ENCODE data around the gene ZAR1L. TPM values are rescaled to one million over a fixed set of nuclear protein-coding genes. Genes with fewer than 3 reads are reported as not detected.
A peak's percentile ranks its signal among the peaks of the same experiment; 100 is the strongest.
"Not testable (repeated sequence)": the region's sequence is repeated elsewhere in the genome, so short reads cannot be mapped to it uniquely, and the experiment has no call there.

ZAR1L gene, protein sequence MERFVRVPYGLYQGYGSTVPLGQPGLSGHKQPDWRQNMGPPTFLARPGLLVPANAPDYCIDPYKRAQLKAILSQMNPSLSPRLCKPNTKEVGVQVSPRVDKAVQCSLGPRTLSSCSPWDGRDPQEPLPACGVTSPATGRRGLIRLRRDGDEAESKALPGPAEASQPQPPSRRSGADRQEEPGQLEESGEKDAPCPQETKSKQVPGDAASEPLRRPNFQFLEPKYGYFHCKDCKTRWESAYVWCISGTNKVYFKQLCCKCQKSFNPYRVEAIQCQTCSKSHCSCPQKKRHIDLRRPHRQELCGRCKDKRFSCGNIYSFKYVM
- not detected for total RNA-seq

DNA sequence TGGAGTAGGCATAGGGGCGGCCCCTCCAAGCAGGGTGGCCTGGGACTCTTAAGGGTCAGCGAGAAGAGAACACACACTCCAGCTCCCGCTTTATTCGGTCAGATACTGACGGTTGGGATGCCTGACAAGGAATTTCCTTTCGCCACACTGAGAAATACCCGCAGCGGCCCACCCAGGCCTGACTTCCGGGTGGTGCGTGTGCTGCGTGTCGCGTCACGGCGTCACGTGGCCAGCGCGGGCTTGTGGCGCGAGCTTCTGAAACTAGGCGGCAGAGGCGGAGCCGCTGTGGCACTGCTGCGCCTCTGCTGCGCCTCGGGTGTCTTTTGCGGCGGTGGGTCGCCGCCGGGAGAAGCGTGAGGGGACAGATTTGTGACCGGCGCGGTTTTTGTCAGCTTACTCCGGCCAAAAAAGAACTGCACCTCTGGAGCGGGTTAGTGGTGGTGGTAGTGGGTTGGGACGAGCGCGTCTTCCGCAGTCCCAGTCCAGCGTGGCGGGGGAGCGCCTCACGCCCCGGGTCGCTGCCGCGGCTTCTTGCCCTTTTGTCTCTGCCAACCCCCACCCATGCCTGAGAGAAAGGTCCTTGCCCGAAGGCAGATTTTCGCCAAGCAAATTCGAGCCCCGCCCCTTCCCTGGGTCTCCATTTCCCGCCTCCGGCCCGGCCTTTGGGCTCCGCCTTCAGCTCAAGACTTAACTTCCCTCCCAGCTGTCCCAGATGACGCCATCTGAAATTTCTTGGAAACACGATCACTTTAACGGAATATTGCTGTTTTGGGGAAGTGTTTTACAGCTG lies at the start of gene ZAR1L, which contains the start of gene BRCA2:
ZAR1L (minus strand) TSS at position 126 of the 790 bp plus-strand sequence. CDS start 3,438 bp downstream, outside the sequence.
BRCA2 (plus strand) TSS at position 271 of the 790 bp plus-strand sequence. CDS start 953 bp downstream, outside the sequence.
- TF ChIP-seq POLR2A (IDR thresholded peaks at IDR 0.05): peak in 3 of 4 donors; percentile 61 to 93 (median 75)
- TF ChIP-seq EP300 (IDR thresholded peaks at IDR 0.05): peak in 1 of 4 donors; percentile 5
- TF ChIP-seq POLR2AphosphoS5 (IDR thresholded peaks at IDR 0.05): peak; percentile 91 to 93
- TF ChIP-seq, protein P1, sequence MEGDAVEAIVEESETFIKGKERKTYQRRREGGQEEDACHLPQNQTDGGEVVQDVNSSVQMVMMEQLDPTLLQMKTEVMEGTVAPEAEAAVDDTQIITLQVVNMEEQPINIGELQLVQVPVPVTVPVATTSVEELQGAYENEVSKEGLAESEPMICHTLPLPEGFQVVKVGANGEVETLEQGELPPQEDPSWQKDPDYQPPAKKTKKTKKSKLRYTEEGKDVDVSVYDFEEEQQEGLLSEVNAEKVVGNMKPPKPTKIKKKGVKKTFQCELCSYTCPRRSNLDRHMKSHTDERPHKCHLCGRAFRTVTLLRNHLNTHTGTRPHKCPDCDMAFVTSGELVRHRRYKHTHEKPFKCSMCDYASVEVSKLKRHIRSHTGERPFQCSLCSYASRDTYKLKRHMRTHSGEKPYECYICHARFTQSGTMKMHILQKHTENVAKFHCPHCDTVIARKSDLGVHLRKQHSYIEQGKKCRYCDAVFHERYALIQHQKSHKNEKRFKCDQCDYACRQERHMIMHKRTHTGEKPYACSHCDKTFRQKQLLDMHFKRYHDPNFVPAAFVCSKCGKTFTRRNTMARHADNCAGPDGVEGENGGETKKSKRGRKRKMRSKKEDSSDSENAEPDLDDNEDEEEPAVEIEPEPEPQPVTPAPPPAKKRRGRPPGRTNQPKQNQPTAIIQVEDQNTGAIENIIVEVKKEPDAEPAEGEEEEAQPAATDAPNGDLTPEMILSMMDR (IDR thresholded peaks at IDR 0.05): peak in 2 of 6 experiments; percentile 9 to 31
- Histone ChIP-seq H3K4me1 (peaks cover 0 to 12% (median 4%) of the 10 kb centered on the region in 4 donors), H3K36me3 (no peaks in the 10 kb centered on the region), H3K4me3 (peak within 1 kb of the TSS; percentile 46 to 80 (median 73)), H3K9me3 (no peaks in the 10 kb centered on the region), H3K27me3 (no peaks in the 10 kb centered on the region), H3K27ac (peak within 1 kb of the TSS; percentile 93 to 99 (median 96))
- DNase-seq (peak; percentile 93 to 98), ATAC-seq (ENCODE audit: low FRiP score in 2 of 2) (peak; percentile 97 to 98)
- WGBS, 2 donors: 0 to 1% methylated on average over 31 to 39 of the region's 60 CpGs

DNA sequence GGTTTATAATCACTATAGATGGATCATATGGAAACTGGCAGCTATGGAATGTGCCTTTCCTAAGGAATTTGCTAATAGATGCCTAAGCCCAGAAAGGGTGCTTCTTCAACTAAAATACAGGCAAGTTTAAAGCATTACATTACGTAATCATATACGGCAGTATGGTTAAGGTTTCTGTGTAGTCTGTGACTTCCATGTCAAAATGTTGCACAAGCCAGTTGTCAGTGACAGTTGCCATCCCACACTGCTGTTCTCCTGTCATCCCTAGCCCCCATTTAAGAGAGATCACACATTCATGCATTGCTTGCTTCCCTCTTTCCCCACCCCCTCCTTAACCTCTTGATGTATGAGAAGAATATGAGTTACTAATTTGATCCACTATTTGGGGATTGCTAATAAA lies 47.4 kb upstream of the ZAR1L start:
- H3K27ac ChIP-seq: no peak overlapping the region
- DNase-seq (no peak), ATAC-seq (ENCODE audit: low FRiP score in 2 of 2) (no peak)
- H3K27me3 ChIP-seq: no peaks in the 10 kb centered on the region
- H3K9me3 ChIP-seq: no peaks in the 10 kb centered on the region
- 63 to 82% methylated on average over 2 of the region's 2 CpGs for WGBS, 2 donors
- H3K4me1 ChIP-seq: no peaks in the 10 kb centered on the region
- TF ChIP-seq POLR2A (IDR thresholded peaks at IDR 0.05) (no peak), POLR2AphosphoS5 (IDR thresholded peaks at IDR 0.05) (no peak)
- TF ChIP-seq, protein P1 (IDR thresholded peaks at IDR 0.05): no peak
- H3K4me3 ChIP-seq: no peak overlapping the region
- no peaks in the 10 kb centered on the region for H3K36me3 ChIP-seq

DNA sequence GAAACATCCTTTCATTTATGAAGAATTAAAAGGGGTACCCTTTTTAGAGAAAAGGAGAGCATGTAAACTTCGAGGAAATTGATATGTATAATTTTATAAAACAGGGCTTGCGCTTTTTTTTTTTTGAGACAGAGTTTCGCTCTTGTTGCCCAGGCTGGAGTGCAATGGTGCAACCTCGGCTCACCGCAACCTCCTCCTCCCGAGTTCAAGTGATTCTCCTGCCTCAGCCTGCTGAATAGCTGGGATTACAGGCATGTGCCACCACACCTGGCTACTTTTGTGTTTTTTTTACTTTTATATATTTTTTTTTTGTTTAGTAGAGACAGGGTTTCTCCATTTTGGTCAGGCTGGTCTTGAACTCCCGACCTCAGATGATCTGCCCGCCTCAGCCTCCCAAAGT lies 40.8 kb upstream of the ZAR1L start:
- ATAC-seq (ENCODE audit: low FRiP score in 2 of 2); H3K9me3 ChIP-seq; H3K27me3 ChIP-seq; H3K4me3 ChIP-seq; H3K36me3 ChIP-seq; H3K4me1 ChIP-seq; H3K27ac ChIP-seq: not testable (repeated sequence)
- DNase-seq: peak in 1 of 2 donors; percentile 41
- WGBS, 2 donors: 73 to 86% methylated on average over 8 of the region's 8 CpGs

DNA sequence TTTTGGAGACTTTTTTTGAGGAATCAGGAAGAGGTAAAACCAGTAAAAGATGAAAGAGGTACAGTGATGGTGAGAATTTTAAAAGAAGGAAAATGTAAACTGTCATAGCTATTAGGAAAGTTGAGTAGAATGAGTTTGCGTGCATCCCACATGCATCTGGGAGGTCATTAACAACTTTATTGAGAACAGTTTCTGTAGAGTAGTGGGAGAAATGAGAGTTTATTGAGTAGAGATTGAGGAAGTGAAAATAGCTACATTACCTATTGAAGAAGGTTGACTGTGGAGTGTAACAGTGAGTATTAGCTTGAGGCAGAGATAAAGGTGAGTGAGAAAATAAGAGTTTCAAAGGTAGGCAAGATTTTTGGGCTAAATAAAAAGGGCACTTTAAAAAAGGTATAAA lies 38.9 kb upstream of the ZAR1L start:
- ATAC-seq (ENCODE audit: low FRiP score in 2 of 2): no peak
- Histone ChIP-seq H3K4me1 (no peaks in the 10 kb centered on the region), H3K27me3 (no peaks in the 10 kb centered on the region), H3K4me3 (no peak overlapping the region), H3K9me3 (no peaks in the 10 kb centered on the region), H3K27ac (no peak overlapping the region), H3K36me3 (no peaks in the 10 kb centered on the region)
- no peak for TF ChIP-seq EP300 (IDR thresholded peaks at IDR 0.05)
- TF ChIP-seq POLR2A (IDR thresholded peaks at IDR 0.05): no peak
- TF ChIP-seq, protein P1 (IDR thresholded peaks at IDR 0.05): no peak
- no peak for TF ChIP-seq POLR2AphosphoS5 (IDR thresholded peaks at IDR 0.05)
- DNase-seq: no peak
- WGBS, 2 donors: 100% methylated on average over 1 of the region's 1 CpG

DNA sequence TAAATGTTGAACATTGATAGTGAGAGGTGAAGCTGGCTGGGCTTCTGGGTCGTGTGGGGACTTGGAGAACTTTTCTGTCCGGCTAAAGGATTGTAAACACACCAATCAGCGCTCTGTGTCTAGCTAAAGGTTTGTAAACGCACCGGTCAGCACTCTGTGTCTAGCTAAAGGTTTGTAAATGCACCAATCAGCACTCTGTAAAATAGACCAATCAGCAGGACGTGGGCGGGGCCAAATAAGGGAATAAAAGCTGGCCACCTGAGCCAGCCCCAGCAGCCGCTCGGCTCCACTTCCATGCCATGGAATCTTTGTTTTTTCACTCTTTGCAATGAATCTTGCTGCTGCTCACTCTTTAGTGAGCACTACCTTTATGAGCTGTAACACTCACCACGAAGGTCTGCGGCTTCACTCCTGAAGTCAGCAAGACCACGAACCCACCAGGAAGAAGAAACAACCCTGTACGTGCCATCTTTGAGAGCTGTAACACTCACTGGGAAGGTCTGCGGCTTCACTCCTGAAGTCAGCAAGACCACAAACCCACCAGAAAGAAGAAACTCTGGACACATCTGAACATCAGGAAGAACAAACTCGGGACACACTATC lies 35.8 kb upstream of the ZAR1L start:
- H3K36me3 ChIP-seq; H3K27me3 ChIP-seq; H3K9me3 ChIP-seq; DNase-seq; ATAC-seq (ENCODE audit: low FRiP score in 2 of 2); H3K4me3 ChIP-seq; H3K4me1 ChIP-seq; H3K27ac ChIP-seq: not testable (repeated sequence)
- 93 to 96% methylated on average over 15 of the region's 15 CpGs for WGBS, 2 donors
